Smooth muscle cell (in vitro differentiated cells): Measurements from ENCODE around the gene APOL6. TPM values are rescaled to one million over a fixed set of nuclear protein-coding genes. Genes with fewer than 3 reads are reported as not detected.
A peak's percentile ranks its signal among the peaks of the same experiment; 100 is the strongest.

Experiments
- DNase-seq: peaks from one replicate; lab custom pipeline; 2025; ENCODE audit not compliant: unreplicated experiment; lab: John Stamatoyannopoulos, UW
- H2AFZ ChIP-seq: fragments of 200-600 bp; sonication (generic); 2 replicates; pipeline ENCODE4 v1.6.0; 2016; ENCODE audit warnings: antibody characterized with exemption, low read depth, mild to moderate bottlenecking
- H3F3A ChIP-seq: fragments of 200-600 bp; sonication (generic); 2 replicates; pipeline ENCODE4 v1.6.0; 2017; ENCODE audit warnings: antibody characterized with exemption, low read depth
- H3K27ac ChIP-seq: fragments of 200-600 bp; sonication (generic); 2 replicates; pipeline ENCODE4 v1.5.1; 2016; ENCODE audit warnings: low read depth, mild to moderate bottlenecking
- H3K27me3 ChIP-seq: fragments of 200-600 bp; sonication (generic); 2 replicates; pipeline ENCODE4 v1.6.1; 2016; ENCODE audit warnings: low read depth, mild to moderate bottlenecking
- H3K36me3 ChIP-seq: fragments of 200-600 bp; sonication (generic); 2 replicates; pipeline ENCODE4 v1.5.1; 2016; ENCODE audit warnings: low read depth
- H3K4me1 ChIP-seq: fragments of 200-600 bp; sonication (generic); 2 replicates; pipeline ENCODE4 v1.5.1; 2016; ENCODE audit warnings: low read depth
- H3K4me2 ChIP-seq: fragments of 200-600 bp; sonication (generic); 2 replicates; pipeline ENCODE4 v1.6.0; 2016; ENCODE audit warnings: mild to moderate bottlenecking
- H3K4me3 ChIP-seq: fragments of 200-600 bp; sonication (generic); 2 replicates; pipeline ENCODE4 v1.5.1; 2016; ENCODE audit warnings: mild to moderate bottlenecking
- H3K79me2 ChIP-seq: fragments of 200-600 bp; sonication (generic); 2 replicates; pipeline ENCODE4 v1.6.0; 2016; ENCODE audit warnings: low read depth, mild to moderate bottlenecking
- H3K9ac ChIP-seq: fragments of 200-600 bp; sonication (generic); 2 replicates; pipeline ENCODE4 v1.6.0; 2016; ENCODE audit warnings: low read depth
- H3K9me3 ChIP-seq: fragments of 200-600 bp; sonication (generic); replicated peaks from 2 replicates; pipeline ENCODE4 v1.5.1; 2016; ENCODE audit warnings: low read depth
- H4K20me1 ChIP-seq: fragments of 200-600 bp; sonication (generic); 2 replicates; pipeline ENCODE4 v1.6.0; 2016; ENCODE audit warnings: low read depth
- WGBS: methylation state at CpG from one replicate; pipeline ENCODE4 v1.1.7; 2016; ENCODE audit warnings: low lambda C conversion rate; 5-methylcytosine and 5-hydroxymethylcytosine counted together
- polyA plus RNA-seq: library from polyadenylated mRNA; unstranded; fragments of >200 nt; fragmentation: Nextera tagmentation; extraction: Ambion mirVana; gene quantifications from 2 replicates; pipeline ENCODE4 v1.2.1, GENCODE V29; 2016
- total RNA-seq: library from RNA; depleted of rRNA; stranded (reverse); fragments of >200 nt; gene quantifications from 2 replicates; pipeline ENCODE4 v1.2.3, GENCODE V29; 2014
- TF ChIP-seq, protein P1 (sequence below): fragments of 200-600 bp; sonication (generic); IDR thresholded peaks from 2 replicates; pipeline ENCODE4 v1.5.1; 2017; ENCODE audit warnings: borderline replicate concordance, mild to moderate bottlenecking, antibody characterized with exemption; ENCODE audit not compliant: insufficient read depth, poor library complexity, severe bottlenecking

APOL6 gene
- total and polyA plus RNA-seq, 2 experiments from 2014 or later, result 0.23 to 0.76 TPM

DNA sequence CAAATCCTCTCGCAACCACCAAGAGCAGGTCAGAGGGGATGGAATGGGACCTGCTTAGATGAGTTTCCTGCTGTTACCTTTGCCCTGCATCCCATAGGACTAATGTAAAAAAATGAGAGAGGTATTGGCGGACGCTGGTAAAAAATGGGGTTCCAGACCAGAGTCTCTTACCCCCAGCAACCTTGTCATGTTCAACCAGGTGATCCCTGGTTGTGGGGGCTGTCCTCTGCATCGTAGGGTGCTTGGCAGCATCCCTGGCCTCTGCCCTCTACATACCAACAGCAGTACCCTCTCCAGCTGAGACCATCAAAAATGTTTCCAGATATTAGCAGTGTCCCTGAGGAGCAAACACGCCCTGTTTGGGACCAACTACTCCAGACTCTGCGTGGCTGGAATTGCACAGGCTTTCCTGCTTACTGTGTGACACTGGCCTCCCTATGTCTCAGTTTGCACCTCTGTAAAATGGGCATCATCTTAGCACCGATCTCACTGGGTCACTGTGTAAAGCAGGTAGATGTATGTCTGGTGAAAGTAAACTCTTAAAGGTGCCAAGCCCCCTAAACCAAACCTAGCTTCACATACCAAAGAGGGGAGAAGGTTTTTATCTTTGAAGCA, 1.5 kb downstream of the APOL6 start:
- Histone ChIP-seq H3F3A (no peaks in the 10 kb centered on the region), H3K4me1 (peaks cover 12% of the 10 kb centered on the region), H2AFZ (no peak overlapping the region), H3K36me3 (no peaks in the 10 kb centered on the region), H3K4me3 (peak overlapping the region; percentile 51), H3K9me3 (no peaks in the 10 kb centered on the region), H3K27me3 (no peaks in the 10 kb centered on the region), H3K27ac (no peak overlapping the region), H3K4me2 (no peak overlapping the region), H3K79me2 (no peaks in the 10 kb centered on the region), H3K9ac (no peak overlapping the region), H4K20me1 (no peaks in the 10 kb centered on the region)
- DNase-seq, result no peak
- 96% methylated on average over 7 of the region's 7 CpGs for WGBS
- TF ChIP-seq, protein P1, sequence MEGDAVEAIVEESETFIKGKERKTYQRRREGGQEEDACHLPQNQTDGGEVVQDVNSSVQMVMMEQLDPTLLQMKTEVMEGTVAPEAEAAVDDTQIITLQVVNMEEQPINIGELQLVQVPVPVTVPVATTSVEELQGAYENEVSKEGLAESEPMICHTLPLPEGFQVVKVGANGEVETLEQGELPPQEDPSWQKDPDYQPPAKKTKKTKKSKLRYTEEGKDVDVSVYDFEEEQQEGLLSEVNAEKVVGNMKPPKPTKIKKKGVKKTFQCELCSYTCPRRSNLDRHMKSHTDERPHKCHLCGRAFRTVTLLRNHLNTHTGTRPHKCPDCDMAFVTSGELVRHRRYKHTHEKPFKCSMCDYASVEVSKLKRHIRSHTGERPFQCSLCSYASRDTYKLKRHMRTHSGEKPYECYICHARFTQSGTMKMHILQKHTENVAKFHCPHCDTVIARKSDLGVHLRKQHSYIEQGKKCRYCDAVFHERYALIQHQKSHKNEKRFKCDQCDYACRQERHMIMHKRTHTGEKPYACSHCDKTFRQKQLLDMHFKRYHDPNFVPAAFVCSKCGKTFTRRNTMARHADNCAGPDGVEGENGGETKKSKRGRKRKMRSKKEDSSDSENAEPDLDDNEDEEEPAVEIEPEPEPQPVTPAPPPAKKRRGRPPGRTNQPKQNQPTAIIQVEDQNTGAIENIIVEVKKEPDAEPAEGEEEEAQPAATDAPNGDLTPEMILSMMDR, result no peak

DNA sequence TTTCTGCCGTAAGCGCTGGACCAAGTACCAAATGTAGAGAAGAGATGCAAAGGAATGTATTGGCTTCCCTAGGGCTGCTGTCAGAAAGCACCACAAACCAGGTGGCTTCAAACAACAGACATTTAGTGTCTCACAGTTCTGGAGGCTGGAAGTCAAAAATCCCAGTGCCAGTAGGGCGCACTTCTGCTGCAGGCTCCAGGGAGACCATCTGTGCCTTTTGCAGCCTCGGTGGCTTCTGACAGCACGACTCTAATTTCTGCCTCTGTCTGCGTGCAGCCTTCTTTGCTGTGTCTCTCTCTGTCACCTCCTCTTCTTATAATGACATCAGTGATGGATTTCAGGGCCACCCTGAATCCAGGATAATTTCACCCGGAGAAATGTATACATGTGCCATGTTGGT, 2.8 kb downstream of the APOL6 start:
- Histone ChIP-seq H3K4me3 (no peak overlapping the region), H3K36me3 (no peaks in the 10 kb centered on the region), H3K27ac (no peak overlapping the region), H3K27me3 (no peaks in the 10 kb centered on the region), H3K4me1 (peaks cover 12% of the 10 kb centered on the region), H3K79me2 (no peaks in the 10 kb centered on the region), H4K20me1 (no peaks in the 10 kb centered on the region), H3K9me3 (no peaks in the 10 kb centered on the region), H3F3A (no peaks in the 10 kb centered on the region), H3K4me2 (no peak overlapping the region), H2AFZ (no peak overlapping the region), H3K9ac (no peak overlapping the region)
- 99% methylated on average over 7 of the region's 7 CpGs for WGBS
- TF ChIP-seq, protein P1, result no peak
- DNase-seq, result no peak

DNA sequence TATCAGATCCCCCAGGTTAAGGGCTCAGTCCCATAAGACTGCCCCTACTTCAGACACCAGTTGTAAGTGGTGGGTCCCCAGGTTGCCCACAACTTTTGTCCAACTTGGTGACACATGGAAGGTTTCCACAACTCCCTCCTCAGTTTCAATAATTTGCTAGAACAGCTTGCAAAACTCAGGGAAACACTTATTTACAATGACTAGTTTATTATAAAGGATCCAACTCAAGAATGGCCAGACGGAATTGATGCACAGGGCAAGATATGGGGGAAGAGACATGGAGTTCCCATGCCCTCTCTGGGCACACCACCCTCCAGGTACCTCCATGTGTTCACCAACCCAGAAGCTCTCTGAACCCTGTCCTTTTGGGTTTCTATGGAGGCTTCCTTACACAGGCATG, 5.6 kb downstream of the APOL6 start:
- H3K9ac ChIP-seq, result no peak overlapping the region
- no peaks in the 10 kb centered on the region for H3K9me3 ChIP-seq
- DNase-seq, result no peak
- 86% methylated on average over 1 of the region's 1 CpG for WGBS
- H2AFZ ChIP-seq, result no peak overlapping the region
- no peaks in the 10 kb centered on the region for H4K20me1 ChIP-seq
- H3F3A ChIP-seq, result no peaks in the 10 kb centered on the region
- no peaks in the 10 kb centered on the region for H3K36me3 ChIP-seq
- TF ChIP-seq, protein P1, result no peak
- no peak overlapping the region for H3K27ac ChIP-seq
- H3K79me2 ChIP-seq, result no peaks in the 10 kb centered on the region
- H3K27me3 ChIP-seq, result no peaks in the 10 kb centered on the region
- H3K4me3 ChIP-seq, result no peak overlapping the region
- no peak overlapping the region for H3K4me2 ChIP-seq
- H3K4me1 ChIP-seq, result peaks cover 2% of the 10 kb centered on the region

DNA sequence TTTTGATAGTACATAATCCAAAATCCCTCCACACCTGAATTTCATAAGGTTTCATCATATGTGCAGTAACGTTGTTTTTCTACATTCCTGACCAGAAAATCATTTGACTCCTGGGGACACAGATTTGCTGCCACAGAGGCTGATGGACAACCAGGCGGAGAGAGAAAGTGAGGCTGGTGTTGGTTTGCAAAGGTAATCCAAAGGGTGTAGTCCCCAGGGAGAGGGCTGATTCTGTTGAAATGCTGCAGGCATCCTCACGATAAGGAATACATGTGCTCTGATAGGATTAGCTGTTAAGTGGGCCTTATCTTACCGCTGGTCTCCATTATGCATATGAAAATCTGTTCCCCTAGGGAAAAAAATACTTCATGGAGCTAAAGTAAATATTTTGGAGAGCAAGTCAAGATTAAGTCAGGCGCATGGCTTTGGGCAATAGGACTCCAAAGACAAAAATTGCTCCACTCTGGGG, 8.1 kb downstream of the APOL6 start:
- peak overlapping the region; percentile 9 for H3K27ac ChIP-seq
- no peak overlapping the region for H3K4me2 ChIP-seq
- no peak overlapping the region for H3K4me3 ChIP-seq
- no peaks in the 10 kb centered on the region for H4K20me1 ChIP-seq
- H3K9ac ChIP-seq, result no peak overlapping the region
- no peaks in the 10 kb centered on the region for H3K36me3 ChIP-seq
- no peak for DNase-seq
- no peaks in the 10 kb centered on the region for H3K4me1 ChIP-seq
- H3F3A ChIP-seq, result no peaks in the 10 kb centered on the region
- H2AFZ ChIP-seq, result no peak overlapping the region
- TF ChIP-seq, protein P1, result no peak
- WGBS, result 51% methylated on average over 5 of the region's 5 CpGs
- no peaks in the 10 kb centered on the region for H3K9me3 ChIP-seq
- H3K79me2 ChIP-seq, result no peaks in the 10 kb centered on the region
- no peaks in the 10 kb centered on the region for H3K27me3 ChIP-seq
